ENCODE data around the gene NANOG.

DNA sequence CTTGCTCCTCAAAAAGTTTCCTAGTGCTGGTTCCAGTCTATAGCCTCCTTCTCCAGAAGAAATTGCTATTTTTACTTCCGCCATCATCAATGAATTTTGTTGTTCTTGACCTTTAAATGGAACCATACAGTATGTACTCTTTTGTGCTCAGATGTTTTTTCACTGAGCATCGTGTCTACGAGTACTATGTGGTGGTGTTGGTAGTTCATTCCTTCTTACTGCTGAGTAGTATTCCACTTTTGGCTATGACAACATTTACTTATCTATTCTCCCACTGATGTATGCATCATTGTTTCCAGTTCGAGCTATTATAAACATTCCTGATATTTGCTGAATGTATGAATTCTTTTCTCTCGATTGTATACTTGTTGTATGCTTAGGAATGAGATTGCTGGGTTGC lies 54.9 kb downstream of the NANOG start:
- no peak for TF ChIP-seq CTCF (IDR thresholded peaks at IDR 0.05)
- no peak for TF ChIP-seq EP300 (IDR thresholded peaks at IDR 0.05)
- no peak for TF ChIP-seq POLR2AphosphoS5 (IDR thresholded peaks at IDR 0.05)
- TF ChIP-seq POLR2A (IDR thresholded peaks at IDR 0.05): no peak

Data from suprapubic skin (tissue), 4 donors.